ENCODE measurements around the gene MATK. TPM values are rescaled to one million over a fixed set of nuclear protein-coding genes. Genes with fewer than 3 reads are reported as not detected.
"Not testable (repeated sequence)": the region's sequence is repeated elsewhere in the genome, so short reads cannot be mapped to it uniquely, and the experiment has no call there.

Gene MATK
- total and polyA plus RNA-seq, 2 experiments from 2014 or later, result 4.8 to 6.9 TPM

- DNase-seq (ENCODE audit: low read depth in 1 of 2, low spot score in 1 of 2), result peak; percentile 91 to 94
- no peaks in the 10 kb centered on the region for H3K36me3 ChIP-seq
- H3K27me3 ChIP-seq, result peaks cover 3% of the 10 kb centered on the region
- peak within 1 kb of the TSS; percentile 87 for H3K4me3 ChIP-seq
- no peaks in the 10 kb centered on the region for H3K4me1 ChIP-seq (ENCODE audit: low read depth)
- peak within 1 kb of the TSS; percentile 95 for H3K27ac ChIP-seq
- TF ChIP-seq CTCF (IDR thresholded peaks at IDR 0.05; ENCODE audit: low read depth, low read length), result peak; percentile 70
- H3K9me3 ChIP-seq (ENCODE audit: low read depth), result no peaks in the 10 kb centered on the region
Observed at GRCh38 chr19:3761382-3762129, 24.6 kb downstream of the MATK start, which contains the start of gene APBA3. APBA3 (minus strand) TSS chr19:3761692; CDS start chr19:3760264, 1,428 bp downstream.

- no peaks in the 10 kb centered on the region for H3K36me3 ChIP-seq
- no peaks in the 10 kb centered on the region for H3K9me3 ChIP-seq (ENCODE audit: low read depth)
- H3K27me3 ChIP-seq, result peaks cover 3% of the 10 kb centered on the region
- peak in 1 of 2 donors; percentile 19 for DNase-seq (ENCODE audit: low read depth in 1 of 2, low spot score in 1 of 2)
- no peak overlapping the region for H3K27ac ChIP-seq
- peak overlapping the region; percentile 87 for H3K4me3 ChIP-seq
- TF ChIP-seq CTCF (IDR thresholded peaks at IDR 0.05; ENCODE audit: low read depth, low read length), result no peak
- H3K4me1 ChIP-seq (ENCODE audit: low read depth), result no peaks in the 10 kb centered on the region
Observed at GRCh38 chr19:3760871-3761361, 25.3 kb downstream of the MATK start.

GRCh38 chr19:3759482-3760254 is 26.5 kb downstream of the MATK start:
- no peak overlapping the region for H3K4me3 ChIP-seq
- TF ChIP-seq CTCF (IDR thresholded peaks at IDR 0.05; ENCODE audit: low read depth, low read length), result no peak

GRCh38 chr19:3758297-3758696 is 27.9 kb downstream of the MATK start:
- H3K27ac ChIP-seq; H3K4me1 ChIP-seq (ENCODE audit: low read depth); H3K36me3 ChIP-seq; DNase-seq (ENCODE audit: low read depth in 1 of 2, low spot score in 1 of 2); H3K4me3 ChIP-seq; H3K9me3 ChIP-seq (ENCODE audit: low read depth); H3K27me3 ChIP-seq: not testable (repeated sequence)

More at GRCh38 chr19:3759482-3760254, 26.5 kb downstream of the MATK start:
- Histone ChIP-seq H3K27me3 (peaks cover 3% of the 10 kb centered on the region), H3K36me3 (no peaks in the 10 kb centered on the region), H3K4me1 (ENCODE audit: low read depth) (no peaks in the 10 kb centered on the region), H3K27ac (no peak overlapping the region), H3K9me3 (ENCODE audit: low read depth) (no peaks in the 10 kb centered on the region)
- no peak for DNase-seq (ENCODE audit: low read depth in 1 of 2, low spot score in 1 of 2)

- H3K27me3 ChIP-seq; H3K4me3 ChIP-seq; H3K9me3 ChIP-seq (ENCODE audit: low read depth); H3K4me1 ChIP-seq (ENCODE audit: low read depth); H3K27ac ChIP-seq; H3K36me3 ChIP-seq; DNase-seq (ENCODE audit: low read depth in 1 of 2, low spot score in 1 of 2): not testable (repeated sequence)
Observed at GRCh38 chr19:3757705-3758104, 28.5 kb downstream of the MATK start.

- H3K27ac ChIP-seq, result no peak overlapping the region
- no peak for TF ChIP-seq CTCF (IDR thresholded peaks at IDR 0.05; ENCODE audit: low read depth, low read length)
- no peak overlapping the region for H3K4me3 ChIP-seq
- H3K27me3 ChIP-seq, result no peaks in the 10 kb centered on the region
- DNase-seq (ENCODE audit: low read depth in 1 of 2, low spot score in 1 of 2), result no peak
- H3K9me3 ChIP-seq (ENCODE audit: low read depth), result no peaks in the 10 kb centered on the region
- no peaks in the 10 kb centered on the region for H3K4me1 ChIP-seq (ENCODE audit: low read depth)
- H3K36me3 ChIP-seq, result peaks cover 6% of the 10 kb centered on the region
Observed at GRCh38 chr19:3753631-3754410, 32.4 kb downstream of the MATK start.

All from cardiac muscle cell (in vitro differentiated cells and primary cell).